NCI-H774 (cell line): ENCODE results near the gene OSM.
"Not testable (repeated sequence)": the region's sequence is repeated elsewhere in the genome, so short reads cannot be mapped to it uniquely, and the experiment has no call there.

Experiments
- DNase-seq: peaks from one replicate; lab custom pipeline; 2025; lab: John Stamatoyannopoulos, UW

The OSM gene

DNA sequence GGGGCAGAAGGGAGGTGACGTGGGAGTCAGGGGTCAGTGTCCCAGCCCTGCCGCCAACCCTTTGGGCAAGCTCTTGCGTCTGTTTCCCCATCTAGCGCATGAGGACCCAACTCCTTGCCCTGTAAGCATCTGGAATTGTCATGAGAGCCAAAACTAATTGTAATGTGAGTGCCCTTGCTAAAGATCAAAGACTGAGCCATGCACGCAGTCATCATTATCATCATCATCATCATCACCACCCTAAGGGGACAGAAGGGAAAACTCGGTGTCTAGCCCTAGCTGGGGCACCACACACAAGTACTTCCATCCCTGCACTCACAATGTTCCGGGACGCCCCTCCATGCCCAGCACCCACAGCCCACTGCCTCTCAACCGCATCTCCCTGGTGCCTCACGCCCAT, 22.6 kb downstream of the OSM start:
- no peak for DNase-seq

DNA sequence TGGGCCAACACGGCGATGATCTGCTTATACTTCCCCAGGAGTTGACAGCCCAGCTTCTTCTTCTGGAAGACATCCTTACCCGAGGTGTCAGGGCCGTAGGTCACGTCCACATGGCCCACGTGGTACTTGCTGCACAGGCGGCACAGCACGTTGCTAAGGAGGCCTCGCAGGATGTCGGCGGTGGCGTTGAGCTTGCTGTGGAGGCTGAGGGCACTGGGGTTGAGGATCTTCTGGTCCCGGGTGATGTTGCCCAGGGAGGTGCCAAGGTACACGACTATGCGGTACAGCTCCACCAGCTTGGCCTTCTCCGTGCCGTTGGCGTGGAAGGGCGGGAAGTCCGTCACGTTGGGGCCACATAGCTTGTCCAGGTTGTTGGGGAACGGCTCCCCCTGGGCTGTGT, 23.0 kb downstream of the OSM start:
- no peak for DNase-seq

DNA sequence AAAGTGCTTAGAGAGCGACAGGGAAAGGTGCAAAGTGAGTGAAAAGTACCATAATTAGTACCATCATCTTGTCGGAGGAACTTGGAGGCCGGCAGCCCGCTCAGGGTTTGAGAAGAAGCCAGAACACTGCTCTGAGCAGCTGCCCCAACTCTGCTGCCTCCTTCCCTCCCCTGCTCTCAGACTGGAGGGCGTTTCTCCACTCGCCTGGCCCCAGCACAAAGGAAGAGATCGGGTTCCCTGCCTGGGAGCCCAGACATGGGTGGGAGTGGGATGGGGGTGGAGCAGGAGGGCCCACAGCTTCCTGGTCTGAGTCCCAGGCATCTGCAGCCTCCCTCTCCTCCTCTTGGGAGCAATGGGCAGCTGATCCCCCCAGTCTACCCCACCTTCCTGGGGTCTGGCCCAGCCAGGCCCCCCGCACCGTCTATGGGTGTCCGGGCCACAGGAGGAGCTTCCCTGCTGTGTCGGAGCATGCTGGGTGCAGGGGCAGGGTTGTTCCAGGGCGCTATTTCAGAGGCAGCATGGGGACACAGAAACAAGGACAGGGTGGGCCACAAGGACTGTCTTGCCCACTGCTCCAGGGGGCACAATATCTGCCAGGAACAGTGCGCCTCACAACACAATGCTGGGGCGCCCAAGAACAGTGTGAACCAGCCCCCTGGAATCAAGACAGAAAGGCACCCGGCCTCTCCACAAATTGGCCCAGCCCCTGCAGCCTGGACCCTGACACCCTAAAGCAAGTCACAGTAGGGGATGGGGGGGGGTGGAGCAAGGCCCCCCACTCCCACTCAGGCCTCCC, 24.9 kb downstream of the OSM start:
- DNase-seq, result no peak

DNA sequence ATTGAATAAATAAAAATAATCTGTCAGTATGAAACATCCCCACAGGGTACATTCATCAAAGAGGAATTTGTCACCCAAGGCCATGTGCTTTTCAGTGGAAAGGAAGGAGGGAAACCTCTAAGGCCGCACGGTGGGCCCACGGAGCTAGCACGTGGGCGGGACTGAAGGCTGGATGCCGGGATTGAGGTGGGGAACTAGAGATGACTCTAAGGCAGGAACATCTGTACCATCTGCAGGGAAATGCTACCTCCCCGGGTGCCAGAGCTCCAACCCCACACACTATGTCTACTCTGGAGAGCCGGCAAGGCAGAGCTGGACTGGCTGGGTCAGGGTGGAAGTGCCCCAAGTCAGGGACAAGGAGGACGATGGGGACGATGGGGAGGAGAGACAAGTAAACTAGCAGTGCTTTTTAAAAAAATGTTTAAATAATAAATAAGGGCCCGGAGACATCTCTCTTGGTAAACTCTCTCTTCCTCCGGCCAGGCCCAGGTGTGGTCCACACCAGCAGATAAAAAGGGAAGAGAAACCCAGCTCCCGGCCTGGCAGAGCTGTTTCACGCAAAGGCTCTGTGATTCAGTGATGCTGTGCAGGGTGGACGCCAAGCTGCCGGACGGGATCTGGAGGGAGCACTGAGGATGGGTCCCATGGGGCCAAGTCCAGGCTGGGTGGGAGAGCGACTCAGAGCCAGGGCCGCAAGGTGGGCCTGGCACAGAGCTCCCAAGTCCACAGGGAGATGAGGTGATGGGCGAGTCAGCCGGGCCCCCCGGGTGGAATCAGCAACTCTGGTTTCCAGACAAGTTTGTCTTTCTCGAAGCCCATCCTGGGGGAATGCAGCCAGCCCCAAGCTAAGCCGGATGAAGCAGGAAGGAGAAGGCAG, 25.9 kb downstream of the OSM start:
- DNase-seq, result no peak

DNA sequence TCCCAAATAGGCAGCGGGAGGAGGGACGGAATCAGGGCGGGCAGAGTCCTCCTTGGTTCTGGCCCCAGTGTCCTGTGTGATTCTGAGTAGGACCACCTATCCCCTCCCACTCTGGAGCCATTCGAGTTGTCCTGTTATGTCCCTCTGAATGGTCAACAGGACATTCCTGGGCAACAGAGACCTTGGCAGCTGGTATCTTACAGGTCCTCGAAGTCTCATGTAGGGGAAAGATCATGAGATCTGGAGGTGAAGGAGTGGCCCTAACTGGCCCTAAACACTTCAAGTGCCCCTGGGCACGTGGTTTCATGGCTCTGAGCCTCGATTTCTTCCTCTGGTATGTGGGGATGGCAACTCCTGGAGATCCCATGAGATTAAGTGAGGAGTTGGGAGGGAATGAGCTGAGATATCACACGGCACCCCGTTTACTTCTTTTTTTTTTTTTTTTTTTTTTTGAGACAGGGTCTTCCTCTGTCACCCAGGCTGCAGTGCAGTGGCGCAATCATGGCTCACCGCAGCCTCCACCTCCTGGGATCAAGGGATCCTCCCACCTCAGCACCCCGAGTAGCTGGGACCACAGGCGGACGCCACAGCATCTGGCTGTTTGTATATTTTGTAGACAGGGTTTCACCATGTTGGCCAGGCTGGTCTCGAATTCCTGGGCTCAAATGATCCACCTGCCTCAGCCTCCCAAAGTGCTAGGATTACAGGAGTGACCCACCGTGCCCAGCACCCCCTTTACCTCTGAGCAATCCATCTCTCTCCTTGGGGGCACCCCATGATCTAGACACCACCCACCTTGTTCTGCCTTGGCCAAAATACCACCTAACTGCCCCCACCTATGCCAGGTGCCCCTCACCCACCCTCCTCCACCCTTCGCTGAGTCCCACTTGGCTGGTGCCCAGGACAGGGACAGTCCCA, 26.9 kb downstream of the OSM start:
- DNase-seq, result no peak

DNA sequence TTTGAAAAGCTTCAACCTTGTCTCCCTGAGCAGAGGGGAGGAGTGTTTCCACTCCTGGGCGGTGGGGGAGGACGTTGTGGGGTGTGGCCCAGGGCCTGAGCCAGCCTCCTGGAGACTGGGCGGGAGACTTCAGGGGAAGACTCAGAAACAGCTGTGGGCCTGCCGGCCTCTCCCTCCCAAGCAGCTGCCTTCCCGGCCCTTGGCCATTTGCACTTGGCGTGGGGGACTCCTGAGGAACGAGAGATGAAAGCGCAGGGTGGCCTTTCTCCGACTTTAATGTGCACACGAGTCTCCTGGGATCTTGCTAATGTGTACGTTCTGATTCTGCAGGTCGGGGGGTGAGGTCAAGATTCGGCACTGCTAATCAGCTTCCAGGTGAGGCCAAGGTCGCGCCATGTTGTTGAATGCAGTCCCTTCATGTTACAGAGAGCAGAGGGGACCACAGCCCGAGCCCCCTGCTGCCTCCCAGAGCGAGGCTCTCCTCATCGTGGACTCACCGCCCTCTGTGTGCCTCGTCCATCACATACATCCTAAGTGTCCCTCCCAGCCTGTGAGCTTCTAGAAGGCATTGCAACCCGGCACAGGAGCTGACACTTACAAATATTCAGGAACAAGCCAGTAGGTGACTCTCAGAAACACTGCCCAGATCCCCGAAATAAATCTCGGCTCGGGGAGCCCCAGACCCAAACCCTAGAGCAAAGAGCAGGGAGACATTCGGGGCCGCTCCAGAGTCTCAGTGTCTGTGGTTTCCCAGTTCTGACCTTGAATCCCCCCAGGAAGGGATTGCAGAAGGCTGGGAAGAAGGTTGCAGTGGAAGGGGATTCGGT, 27.8 kb downstream of the OSM start:
- no peak for DNase-seq

DNA sequence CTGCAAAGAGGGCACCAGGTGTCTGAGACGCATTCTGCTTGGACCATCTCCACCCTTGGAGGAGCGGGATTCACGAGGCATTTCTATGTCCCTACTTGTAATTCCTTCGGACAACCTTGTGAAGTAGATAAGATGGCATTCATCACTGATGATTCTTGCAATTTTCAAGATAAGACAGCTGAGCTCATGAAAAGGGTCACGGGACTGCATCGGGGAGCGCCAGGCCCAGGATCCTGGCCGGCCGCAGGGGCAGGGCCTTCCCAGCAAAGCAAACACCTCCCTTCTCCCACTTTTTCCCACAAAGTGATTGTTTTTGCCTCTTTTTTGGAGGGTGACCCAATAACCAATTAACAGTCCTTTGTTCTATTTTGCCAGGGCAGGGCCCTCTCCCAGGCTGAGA, 28.5 kb downstream of the OSM start:
- no peak for DNase-seq

DNA sequence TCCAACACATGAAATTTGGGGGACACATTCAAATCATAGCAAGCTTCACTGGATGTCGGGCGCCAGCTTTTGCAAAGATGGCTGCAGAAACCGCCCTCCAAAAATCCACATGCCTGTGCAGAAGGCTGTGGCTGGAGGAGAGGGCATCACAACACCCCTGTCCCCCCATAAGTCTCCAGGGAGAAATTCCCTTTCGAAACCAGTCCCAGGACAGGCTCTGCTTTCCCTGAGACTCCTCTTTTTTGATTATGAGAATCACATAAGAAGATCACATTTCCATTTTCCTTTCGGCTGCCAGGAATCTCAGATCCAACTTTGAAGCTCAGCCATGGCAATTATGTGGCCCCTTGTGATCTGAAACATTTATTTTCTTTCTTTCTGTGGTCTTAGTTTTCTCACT, 29.8 kb downstream of the OSM start:
- no peak for DNase-seq

DNA sequence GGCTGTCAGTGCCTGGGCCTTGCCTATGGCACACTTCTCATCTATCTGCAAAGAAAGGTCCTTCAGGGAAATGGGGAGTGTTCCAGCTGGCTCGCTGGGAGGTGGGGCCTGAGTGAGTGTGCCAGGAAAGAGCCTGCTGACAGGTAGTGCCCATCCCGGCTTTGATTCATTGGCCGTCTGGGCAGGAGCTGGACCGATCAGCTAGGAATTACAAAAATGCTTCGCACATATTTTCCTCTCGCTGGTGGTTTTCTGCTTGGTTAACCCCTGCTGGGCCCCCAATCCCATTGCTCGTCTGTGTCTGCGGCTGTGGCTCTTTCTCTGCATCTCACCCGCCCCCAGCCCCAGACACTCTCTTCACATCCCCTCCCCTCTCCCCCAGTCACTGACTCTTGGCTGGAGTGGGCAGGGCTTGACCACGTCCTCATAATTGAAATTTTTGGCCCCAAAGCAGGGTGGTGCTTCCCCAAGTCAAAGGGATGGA, 30.9 kb downstream of the OSM start:
- DNase-seq, result no peak

DNA sequence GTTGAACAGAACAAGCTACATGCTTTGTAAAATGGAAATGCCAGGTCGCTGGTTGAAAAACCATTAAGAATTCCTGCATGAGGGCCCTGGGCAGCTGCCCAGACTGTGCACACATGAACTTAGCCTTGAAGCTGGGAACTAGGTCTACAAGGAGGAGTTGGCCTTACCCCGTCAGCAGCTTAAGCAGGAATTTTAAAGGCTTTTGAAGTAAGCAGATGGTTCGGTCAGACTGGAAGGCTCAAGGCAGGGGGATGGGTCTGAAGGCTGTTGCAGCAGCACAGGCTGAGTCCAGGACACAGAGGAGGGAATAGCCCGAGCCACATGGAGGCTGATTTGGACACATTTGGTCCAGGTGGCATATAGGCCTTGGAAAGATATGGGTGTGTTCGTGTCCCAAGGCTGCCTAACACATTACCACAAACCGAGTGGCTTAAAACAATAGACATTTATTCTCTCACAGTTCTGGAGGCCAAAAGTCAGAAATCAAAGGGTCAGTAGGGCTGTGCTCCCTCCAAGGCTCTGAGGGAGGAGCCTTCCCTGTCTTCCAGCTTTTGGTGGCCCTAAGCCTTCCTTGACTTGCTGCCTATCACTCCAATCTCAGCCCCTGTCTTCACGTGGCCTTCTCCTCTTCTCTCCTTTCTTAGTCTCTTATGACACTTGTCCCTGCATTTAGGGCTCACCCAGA, 31.7 kb downstream of the OSM start:
- DNase-seq, result no peak

DNA sequence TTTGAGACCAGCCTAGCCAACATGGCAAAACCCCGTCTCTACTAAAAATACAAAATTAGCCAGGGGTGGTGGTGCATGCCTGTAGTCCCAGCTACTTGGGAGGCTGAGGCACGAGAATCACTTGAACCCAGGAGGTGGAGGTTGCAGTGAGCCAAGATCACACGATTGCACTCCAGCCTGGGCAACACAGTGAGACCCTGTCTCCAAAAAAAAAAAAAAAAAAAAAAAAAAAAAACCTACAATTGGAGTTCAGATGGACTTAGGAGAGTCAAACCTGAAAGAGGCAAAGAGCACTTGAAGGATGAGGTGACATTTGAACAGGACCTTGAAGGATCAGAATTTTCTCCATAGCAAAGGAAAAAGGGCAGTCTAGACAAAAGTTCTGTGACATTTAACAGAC, 32.3 kb downstream of the OSM start:
- not testable (repeated sequence) for DNase-seq

DNA sequence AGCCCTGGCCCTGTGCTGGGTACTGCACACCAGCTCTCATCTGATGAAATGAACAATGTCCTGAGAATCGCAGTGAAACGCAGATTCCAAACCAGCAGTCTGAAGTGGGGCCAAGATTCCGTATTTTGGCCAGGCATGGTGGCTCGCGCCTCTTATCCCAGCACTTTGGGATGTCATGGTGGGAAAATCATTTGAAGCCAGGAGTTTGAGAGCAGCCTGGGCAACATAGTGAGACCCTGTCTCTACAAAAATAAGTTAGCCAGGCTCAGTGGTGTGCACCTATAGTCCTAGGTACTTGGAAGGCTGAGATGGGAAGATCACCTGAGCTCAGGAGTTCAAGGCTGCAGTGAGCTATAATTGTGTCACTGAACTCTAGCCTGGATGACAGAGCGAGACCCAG, 33.1 kb downstream of the OSM start:
- DNase-seq, result no peak

DNA sequence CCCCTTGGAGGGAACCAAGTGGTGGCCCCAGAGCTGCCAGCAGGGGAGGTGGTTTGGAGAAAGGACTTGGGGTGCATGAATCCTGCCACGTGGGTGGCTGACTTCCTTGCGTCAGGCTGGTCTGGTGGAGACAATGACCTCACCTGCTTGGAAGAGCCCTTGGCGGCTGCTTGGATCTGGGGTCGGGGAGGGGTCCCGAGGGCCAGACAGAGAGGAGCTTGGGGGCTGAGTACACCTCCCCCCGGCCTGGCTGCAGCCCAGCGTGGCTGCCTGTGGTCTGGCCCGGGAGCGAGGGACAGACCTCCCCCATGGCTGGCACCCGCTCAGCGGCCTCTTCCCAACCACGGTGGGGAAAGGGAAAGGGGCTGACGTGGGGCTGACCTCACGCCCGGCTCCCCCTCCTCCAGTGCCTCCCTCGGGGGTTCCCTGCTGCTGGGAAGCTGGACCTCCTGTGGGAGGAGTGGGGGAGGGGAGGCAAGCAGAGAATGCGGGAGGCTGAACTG, 33.9 kb downstream of the OSM start:
- DNase-seq, result no peak

DNA sequence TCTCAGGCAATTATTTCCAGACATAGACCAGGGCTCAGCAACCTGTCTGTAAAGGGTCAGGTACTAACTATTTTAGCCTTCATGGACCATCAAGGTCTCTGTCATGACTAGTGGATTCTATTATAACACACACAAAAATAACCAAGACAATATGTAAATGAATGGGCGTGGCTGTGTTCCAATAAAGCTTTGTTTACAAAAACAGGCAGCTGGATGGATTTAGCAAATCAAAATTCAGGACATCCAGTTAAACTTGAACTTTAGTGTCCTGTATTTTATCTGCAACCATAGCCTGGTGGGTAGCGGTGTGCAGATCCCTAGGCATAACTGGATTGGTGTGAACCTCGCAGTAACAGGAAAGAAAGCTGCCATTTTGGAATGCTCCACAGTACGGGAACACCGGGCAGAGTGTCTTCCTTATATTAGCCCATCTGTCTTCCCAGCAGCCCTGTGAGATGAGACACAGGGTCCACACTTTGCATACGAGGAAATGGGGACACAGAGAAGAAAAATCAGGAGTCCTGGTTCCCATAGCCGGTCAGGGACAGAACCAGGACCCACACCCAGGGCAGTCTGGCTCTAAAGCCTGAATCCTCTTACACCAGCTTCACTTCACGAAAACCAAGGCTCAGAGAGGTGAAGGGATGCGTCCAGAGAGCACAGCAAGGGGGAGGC, 35.7 kb downstream of the OSM start:
- no peak for DNase-seq

DNA sequence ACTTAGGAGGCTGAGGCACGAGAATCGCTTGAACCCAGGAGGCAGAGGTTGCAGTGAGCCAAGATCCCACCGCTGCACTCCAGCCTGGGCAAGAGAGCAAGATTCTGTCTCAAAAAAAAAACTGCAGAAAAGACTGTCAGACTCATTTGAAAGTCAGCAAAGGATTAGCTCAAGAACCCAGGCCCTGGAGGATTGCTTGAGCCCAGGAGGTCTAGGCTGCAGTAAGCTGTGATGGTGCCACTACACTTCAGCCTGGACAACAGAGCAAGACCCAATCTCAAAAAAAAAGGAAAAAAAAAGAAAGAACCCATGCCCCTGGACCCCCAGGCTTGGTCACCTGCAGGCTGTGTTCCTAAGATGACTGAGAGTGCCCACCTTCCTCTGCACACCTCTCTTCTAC, 36.3 kb downstream of the OSM start:
- no peak for DNase-seq

DNA sequence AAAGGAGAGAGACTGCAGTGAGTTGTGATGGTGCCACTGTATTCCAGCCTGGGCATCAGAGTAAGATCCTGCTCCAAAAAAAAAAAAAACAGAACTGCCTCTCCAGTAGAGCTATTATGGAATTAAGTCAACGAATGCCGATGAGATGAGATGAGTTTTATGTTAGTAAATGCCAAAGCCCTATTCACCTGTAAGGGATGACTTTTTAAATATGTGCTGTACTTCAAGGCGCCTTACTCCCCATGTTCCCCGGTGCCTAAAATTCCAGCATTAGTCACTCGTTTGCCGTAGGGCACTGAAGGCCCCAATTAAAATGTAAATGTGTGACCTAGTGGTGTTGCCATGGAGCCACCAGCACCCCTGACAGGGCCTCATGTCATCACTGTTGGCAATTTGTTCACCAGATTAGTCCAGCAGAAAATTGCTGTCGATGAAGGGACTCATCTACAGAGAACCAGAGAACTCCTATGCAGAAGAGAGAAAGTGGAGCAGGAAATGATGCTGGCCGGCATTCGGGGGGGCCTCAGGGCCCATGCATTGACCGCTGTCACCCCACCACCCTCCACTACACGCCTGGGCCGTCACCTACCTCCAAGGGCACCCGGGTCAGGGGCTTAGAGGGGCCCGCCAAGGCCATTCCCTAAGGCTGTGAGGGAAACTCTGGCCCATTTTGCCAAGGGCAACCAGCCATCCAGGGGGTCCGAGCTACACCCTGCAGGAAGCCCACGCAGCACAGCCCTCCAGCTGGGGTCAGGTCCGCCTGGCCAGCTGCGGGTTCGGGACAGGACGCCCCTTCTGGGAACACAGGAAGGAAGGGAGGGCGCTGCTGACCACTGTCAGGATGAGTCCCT, 37.9 kb downstream of the OSM start:
- no peak for DNase-seq

DNA sequence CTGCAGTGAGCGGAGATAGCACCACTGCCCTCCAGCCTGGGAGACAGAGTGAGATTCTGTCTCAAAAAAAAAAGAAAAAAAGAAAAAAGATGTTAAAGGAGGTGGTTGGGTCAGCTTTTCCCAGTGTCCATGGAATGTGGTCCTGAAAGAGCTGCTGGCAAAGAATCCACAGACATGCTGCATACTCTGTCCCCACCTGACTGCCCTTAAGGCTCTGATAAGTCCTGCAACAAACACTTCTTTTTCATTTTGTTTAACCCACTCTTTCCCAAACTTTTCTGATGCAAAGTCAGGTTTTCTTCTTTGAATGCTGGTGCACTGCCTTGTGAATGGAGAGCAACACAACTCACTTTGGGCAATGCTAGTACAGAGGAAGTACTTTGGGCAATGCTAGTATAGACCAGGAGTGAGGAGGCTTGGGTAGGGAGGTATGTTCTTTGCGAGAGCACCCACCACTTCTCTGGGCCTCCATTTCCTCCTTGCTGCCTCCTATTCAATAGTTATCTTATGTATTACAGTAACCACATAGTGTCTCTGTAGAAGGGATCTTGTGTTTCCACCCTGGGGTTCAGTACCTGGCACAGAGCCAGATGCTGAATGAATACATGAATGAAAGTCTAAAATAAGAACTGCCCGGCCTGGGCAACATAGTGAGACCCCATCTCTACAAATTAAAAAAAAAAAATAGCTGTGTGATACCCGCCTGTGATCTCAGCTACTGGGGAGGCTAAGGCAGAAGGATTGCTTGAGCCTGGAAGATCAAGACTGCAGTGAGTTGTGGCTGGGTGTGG, 39.0 kb downstream of the OSM start:
- DNase-seq, result no peak

DNA sequence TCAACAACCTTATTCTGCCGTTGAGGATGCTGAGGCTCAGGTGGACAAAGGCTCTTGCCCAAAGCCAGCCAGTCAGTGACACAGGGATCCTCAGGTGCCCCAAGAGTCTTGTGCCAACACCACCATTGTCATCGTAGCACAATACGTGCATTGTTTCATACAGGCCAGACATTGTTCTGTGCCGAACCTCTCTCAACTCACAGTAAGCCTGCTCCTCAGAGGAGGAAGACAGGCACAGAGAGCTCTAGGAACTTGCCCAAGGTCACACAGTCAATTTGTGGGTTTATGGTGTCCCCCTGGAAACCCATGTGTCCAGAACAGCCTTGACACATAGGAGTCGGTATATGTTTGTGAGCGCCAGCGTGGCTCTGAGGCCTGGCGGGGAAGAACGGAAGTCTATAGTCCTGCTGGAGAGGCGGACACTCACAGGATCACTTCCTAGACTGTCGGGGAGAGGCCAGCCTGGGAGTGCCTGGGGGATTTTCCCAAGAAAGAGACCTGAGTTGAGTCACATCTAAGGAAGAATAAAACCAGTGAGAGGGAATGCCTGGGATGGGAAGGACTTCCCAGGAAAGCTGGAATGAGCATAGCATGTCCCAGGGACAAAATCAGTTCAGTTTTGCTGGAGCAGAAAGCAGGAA, 40.3 kb downstream of the OSM start:
- no peak for DNase-seq
